GM20000 (cell line): ENCODE results near the gene C1QL1.

ENCODE experiments used
- DNase-seq: peaks from one replicate; pipeline ENCODE4 v3.0.0; 2012; ENCODE audit warnings: low spot score
- CTCF ChIP-seq: IDR thresholded peaks from 2 replicates; pipeline ENCODE4 v1.5.1; 2012; ENCODE audit warnings: mild to moderate bottlenecking, control low read depth; ENCODE audit errors: extremely low read depth, missing control alignments

C1QL1 gene

GRCh38 chr17:44942456-44942855, 25.6 kb downstream of the C1QL1 start:
- no peak for TF ChIP-seq CTCF
- DNase-seq = no peak

- DNase-seq = no peak
- TF ChIP-seq CTCF = no peak
Measured at GRCh38 chr17:44941712-44942331, 26.3 kb downstream of the C1QL1 start.

- no peak for TF ChIP-seq CTCF
- DNase-seq = no peak
Measured at GRCh38 chr17:44940768-44941167, 27.3 kb downstream of the C1QL1 start.

- no peak for TF ChIP-seq CTCF
- no peak for DNase-seq
Measured at GRCh38 chr17:44940317-44940716, 27.8 kb downstream of the C1QL1 start.

GRCh38 chr17:44935116-44935515, 33.0 kb downstream of the C1QL1 start:
- no peak for DNase-seq
- no peak for TF ChIP-seq CTCF

GRCh38 chr17:44934745-44935105, 33.4 kb downstream of the C1QL1 start:
- TF ChIP-seq CTCF = no peak
- DNase-seq = no peak

- TF ChIP-seq CTCF = no peak
- DNase-seq = no peak
Measured at GRCh38 chr17:44933824-44934744, 34.0 kb downstream of the C1QL1 start.
